GM18858 (cell line): Measurements from ENCODE around the gene THRA.

Experiments
- ATAC-seq: cut with Tn5 transposase; IDR thresholded peaks from one replicate; pipeline ENCODE4 v1.9.1; 2021; ENCODE audit not compliant: unreplicated experiment

Gene THRA

DNA sequence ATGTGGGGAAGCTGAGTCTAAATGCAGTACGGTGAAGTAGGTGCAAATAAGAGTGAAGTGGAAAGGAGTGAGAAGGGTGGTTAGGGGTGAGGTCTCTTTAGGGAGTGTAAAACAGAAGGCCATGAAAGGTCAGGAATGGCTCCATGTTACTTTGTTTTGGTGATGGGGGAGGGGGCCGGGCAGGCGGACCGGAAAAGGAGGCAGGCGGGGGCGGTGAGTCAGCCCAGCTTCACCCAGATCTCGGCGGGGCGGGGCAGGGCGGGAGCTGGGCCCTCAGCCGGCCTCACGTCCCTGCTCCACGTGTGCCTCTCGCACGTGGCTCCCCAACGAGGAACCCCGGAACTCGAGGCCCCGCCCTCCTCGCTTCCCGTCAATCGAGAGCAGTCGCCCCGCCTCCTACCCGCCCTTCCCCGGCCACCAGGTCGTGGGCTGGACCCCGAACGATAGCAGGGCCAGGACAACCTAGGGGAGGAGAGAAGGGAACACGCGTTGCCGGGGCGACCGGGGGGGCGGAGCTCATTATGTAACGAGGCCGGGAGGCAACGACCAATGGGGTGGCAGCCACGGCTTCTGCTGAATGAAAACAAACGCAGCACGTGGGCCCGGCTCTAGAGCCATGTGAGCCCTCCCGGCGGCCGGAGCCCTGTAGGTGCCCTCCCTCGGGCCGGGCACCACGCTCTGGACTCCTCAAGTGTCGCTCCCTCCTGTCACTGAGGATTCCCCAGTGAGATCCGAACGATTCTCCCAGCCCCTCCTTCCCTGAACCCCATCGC, 36.3 kb downstream of the THRA start:
- ATAC-seq = peak; percentile 28

DNA sequence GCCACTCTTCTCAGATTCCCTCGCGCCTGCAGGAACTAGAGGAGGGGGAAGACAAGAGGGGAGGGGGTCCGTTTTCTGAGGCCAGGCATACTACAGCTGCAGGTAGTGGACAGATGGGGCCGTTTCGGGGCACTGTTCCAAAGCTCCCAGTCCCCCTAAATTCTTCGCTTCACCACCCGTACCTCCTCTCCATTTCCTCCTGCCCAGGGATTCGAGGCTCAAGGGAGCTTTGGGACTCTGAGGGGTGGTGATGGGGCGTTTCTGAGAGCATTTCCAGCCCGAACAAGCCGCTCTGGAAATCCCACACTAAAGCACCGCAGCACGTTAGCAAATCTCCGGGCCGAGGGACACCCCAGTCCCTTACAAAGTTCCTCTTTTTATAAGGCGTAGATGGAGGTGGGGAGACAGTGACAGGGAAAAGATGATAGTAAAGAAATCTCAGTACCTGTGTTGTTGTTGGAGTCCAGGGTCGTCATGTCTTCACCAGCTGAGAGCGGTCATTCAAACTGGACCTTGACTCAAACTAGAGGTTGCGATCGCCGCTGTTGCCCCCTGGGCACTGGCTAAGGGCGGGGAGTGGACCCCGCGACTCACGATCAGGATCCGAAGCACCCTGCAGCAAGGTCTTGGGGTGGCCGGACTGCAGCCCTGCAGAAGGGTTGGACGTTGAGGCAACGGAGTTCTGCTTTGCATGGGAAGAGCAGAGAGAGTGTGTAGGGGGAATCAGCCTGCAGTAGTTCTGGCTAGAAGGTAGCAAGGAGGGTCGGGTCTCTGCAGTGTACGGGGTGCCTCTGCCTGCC, 37.1 kb downstream of the THRA start:
- no peak for ATAC-seq

DNA sequence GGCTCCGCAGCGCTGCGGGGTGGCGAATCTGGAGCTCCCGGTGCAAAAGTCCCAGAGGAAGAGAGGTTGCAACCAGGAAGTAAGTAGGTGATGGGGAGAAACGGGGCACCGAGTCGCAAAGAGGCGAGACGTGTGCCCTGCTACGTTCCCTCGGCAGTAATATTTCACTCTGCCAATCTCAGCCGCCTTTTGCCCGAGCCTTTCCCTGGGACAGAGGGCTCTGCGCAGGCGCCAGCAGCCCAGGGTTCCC, 37.6 kb downstream of the THRA start, which contains the start of gene NR1D1:
NR1D1 (minus strand) TSS at position 171 of the 250 bp plus-strand sequence. CDS start 495 bp downstream, outside the sequence.
- no peak for ATAC-seq

DNA sequence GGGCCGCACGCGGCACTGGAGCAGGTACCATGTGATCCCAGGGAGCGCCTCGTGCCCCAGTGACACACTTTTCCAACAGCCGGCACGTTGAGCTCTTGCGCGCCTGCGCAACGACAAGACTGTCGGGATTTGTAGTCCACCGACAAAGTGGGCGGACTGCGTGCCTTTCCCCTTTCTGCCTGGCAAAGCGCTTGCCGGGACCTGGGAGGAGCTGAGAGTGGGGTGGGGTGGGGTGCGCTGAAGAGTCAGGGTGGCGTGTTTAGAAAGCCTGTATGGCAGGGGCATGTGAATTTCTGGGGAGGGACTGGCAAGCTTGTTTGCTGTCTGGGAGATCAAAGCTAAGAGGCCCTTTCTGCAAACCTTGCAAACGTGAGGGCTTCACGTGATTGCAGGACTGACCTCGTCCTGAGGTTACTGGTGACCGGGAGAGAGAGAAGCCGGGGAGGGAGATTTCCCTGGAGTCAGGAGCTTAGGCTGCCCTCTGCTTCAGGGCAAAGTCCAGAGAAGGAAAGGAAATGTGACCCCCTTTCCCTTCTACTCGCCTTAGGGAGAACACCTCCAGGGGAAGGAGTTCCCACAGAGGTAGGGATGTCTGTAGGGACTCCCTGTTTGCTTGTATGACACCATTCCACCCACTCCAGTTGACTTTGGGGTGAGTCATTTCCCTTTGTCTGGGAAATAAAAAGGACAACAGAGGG, 38.1 kb downstream of the THRA start:
- peak; percentile 28 for ATAC-seq

DNA sequence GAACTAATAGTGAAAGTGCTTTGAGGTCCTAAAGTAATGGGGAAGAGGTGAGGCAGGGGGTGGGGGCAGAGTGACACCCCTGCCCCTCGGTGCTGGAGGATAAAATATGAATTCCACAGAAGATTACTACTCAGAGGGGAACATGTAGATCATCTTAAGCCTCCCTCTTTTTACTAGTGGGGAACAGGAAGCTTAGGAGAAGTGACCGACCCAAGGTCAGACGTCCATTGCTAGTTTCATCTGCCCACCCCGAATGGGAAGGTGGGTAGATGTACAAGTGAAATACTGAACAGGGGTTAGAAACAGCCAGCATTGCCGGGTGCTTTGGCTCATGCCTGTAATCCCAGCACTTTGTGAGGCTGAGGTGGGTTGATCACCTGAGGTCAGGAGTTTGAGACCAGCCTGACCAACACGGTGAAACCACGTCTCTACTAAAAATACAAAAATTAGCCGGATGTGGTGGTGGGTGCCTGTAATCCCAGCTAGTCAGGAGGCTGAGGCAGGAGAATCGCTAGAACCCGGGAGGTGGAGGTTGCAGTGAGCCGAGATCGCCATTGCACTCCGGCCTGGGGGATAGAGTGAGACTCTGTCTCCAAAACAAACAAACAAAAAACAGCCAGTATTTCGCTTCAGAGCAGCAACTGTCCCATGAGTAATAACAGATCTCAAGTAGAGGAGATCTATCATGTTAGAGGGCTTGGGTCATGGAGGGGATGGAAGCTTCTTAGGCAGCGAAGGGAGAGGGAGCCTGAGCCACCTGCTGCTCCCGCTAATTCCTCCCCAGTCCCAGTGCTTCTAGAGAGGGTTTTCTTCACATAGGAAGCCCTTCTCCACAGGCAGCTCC, 38.8 kb downstream of the THRA start:
- no peak for ATAC-seq

DNA sequence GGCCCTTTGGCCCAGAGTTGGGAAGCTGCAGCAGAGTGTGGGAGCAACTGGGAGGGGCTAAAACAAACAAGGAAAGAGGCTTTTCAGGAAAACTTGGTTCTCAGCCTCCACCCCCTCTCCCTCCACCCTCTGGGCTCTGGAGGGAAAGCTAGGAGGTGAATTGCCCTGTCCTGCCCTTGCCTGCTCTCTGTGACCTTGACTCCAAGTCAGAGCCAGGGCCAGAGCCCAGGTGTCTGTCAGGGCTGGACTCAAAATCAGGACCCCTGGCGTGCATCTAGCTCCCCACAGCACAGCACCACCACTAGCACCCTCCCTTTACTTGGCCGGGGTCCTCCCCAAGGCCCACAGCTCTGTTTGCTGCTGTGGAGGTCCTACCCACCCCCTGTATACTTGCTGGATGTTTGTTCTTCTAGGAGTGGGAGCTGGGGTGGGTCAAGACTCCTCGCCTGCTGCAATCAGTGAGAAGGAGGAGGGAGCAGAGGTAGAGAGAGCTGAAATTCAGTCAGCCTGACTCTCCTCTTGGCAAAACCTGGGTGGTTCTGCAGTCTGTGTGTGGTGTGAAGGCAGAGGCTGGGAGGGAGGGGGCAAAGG, 40.4 kb downstream of the THRA start:
- no peak for ATAC-seq

DNA sequence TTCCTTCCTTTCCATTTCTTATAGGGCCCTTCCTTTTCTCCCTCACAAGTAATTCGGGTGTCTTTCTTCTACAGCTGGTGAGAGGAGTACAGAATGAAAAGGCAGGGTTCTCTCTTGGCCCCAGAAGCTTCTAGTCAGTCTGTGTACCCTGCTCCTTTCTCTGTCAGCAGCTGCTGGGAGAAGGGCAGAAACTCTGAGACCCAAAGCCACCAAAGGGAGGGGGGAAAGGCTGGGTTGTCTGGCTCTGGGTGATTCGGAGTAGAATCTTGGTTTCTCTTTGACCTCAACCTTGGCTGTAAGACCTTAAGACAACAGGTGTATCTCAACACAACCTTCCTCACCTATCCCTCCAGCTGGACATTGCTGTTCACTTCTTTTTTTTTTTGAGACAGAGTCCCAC, 40.9 kb downstream of the THRA start:
- ATAC-seq = no peak

DNA sequence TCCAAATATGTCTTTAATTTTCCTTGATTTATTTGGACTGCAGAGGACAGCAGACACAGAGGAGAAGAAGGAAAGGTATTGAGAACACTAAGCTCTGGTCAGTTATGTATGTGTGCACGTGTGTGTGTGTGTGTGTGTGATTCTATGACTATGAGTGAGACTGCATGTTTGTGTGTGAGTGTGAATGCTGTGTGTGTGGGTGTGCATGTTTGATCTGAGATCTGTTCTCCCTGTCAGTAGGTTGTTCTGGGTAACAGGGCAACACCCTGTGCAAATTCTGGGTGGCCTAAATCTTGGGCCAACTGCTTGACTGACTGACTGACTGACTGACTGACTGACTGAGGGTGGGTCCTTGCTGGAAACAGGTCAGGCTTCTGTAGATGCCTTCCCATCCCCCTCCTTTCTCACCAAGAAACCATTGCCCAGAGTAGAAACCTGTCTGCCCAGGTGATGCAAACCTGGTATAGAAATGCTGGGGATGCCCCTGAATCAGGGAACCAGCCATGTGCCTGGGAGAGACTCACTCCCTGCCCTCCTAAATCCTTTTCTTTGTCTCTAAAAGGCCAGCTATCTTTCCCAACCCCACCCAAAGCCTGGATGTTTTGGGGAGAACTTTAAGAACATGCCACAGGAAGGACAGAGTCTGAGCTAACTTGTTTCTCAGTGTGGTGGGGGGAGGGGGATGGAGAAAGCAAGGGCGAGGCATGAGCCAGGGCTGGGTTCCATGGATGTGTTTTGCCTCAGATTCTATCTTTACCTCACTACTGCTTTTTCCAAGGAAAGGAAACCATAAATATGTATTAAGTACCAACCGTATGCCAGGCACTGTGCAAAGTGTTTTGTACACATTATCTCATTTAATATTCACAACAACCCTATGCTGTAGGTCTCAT, 42.1 kb downstream of the THRA start:
- ATAC-seq = no peak

DNA sequence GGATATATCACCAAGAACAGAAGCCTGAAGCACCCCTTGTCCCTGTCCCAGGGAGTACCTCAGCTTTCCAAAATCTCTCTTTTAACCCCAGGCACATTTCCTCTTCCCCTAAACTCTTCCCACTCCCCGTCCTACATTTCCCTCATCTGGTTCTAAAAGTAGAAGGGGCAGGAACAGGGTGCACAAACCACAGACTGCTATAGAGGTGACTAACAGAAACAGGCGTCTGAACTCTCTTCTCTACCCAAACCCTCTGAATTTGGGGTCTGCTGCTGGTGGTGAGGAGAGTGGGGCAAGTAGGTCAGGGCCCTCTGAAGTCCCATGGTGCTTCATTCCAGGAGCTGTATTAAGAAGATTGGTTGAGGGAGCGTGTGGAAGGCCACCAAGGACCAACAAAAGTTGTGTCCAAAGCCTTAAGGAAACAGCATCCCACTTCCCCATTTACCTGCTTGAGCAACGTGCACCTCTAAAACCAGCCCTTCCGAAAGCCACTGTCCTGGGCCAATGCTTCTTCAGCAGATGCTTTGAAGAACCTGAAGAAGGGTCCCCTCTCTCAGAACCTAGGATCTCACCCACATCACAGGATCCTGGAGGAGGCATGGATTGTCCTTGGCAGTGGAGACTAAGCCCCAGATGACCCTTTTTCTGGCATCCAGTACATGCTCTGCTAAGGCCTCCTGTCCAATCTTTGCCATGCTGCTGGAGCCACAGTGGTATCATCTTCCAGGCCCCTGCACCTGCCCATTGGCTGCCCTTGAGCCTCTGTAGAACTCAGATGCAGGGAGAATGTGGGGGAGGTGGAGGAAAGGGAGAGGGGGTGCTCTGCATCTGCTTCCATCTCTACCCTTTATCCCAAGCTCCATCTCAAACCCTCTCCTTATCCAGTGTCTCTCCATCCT, 43.3 kb downstream of the THRA start:
- ATAC-seq = no peak

DNA sequence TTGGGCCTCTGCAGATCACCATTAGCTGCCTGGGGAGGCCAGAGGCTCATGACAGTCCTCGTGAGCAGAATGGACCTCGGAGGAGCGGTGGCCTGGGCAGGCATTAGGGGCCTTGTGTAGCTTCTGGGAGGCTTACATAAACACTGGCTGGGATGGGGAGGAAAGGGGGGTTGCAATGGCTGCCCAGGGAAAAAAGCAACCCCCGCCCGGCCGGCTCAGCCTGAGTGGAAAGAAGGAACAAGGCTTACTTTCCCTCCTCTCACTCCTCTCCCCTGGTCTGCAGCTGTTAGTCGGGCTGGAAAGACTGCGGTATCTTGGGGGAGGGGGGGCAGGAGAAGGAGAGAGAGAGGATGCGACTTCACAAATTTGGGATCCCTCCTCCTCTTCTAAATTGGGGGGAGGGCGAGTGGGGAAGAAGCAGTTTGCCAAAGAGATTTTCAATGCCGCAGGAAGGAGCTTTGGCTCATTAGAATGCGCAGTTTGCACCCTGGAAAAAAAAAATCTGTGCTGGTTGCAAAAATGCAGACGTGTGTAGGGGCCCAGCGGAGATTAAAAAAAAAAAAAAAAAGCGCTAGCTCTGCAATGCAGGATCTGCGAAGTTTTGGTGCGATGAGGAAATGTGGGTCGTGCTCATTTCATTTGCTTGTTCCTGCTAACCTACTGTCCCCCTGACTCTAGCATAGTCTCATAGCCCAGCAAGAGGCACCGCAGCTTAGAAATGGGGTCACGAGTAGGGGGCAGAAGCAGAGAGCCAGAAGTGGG, 44.2 kb downstream of the THRA start:
- ATAC-seq = no peak

DNA sequence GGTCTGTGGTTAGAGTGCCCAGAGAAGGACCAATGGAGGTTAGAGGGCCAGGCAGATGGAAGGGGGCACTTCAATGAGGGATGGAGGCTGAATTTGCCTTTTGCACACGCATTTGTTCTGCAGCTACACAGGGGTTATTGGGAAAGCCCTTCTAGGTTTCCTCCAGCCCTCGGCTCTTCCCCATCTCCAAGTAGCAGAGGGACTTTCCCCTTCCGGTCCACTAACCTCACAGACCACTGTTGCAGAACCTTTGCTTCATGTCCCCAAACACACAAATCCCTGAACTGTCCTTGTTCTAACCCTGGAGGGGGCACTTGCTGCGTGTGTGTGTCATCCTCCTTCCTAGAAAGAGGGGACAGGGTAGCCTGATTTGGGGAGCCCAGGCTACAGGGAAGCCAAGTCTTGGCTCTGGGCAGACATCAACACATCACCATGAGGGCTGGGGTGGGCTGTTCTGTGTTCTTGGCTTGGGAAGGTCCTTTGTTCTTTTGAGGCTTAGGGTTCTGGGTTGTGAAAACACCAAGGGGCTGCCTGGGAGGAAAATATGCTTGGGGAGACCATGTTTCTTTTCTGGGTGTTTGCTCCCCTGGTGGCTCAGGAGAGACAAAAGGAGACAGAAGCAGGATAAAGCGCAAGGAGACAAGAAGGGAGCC, 44.9 kb downstream of the THRA start:
- ATAC-seq = no peak

DNA sequence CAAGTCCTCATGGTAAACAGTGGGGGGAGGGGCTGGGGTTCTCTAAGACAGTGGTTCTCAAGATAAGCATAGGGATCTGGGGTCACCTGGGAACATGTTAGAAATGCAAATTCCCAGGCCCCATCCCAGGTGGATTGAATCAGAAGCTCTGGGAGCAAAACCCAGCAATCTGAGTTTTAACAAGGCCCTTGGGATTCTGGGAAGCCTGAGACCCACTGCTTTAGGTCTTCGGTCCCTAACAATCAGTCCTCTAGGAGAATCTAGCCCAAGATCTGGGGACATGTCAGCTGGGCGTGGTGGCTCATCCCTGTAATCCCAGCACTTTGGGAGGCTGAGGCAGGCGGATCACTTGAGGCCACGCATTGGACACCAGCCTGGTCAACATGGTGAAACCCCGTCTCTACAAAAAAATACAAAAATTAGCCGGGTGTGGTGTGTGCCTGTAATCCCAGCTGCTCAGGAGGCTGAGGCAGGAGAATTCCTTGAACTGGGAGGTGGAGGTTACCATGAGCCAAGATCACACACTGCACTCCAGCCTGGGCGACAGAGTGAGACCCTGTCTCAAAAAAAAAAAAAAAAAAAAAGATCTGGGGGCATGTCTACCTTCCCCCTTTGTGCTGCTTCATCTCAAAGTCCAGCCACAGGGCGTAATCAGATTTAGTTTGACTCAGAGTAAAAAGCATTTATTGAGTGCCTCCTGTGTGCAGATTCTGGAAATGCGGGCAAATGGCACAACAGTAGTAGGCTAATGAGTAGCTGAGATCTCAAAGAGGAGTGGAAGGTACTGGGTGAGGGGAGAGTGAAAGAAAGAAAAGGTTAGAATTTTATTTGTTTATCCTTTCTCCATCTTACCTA, 46.4 kb downstream of the THRA start:
- ATAC-seq = no peak

DNA sequence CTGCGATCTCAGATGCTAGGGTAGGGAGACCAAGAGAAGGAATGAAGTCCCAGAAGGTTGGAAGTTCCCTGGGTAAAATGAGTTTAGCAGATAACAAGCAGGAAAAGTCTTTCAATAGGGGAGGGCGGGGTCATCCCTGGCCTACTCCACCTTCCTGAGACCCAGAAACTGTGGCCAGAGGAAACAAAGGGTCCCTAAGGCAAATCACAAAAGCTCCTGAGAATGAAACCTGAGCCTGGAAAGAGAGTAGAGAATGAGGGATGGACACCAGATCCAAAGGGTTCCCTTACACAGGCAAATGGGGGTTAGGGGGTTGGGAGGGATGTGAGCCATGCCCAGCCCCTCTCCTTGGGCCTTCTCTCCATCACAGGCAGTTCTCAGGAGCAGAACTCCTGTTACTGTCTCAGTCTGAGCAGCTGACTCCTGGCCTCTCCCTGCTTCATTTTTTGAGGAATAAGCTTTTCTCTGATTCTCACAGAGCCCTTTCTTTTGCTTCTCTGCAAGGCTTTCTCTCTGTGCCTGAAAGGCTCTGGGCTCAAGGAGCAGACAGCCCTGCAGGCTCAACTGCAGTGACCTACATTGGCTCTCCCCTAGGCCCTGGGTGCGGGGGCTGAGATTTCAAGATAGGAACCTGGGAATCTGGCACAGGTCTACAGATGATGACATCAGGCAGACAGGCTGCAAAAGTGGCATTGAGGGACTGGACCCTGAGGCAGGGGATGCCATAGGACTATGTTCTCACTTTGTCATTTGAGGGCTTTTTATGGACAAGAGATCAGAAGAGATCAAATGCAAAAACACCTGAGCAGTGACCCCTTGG, 47.5 kb downstream of the THRA start:
- no peak for ATAC-seq

DNA sequence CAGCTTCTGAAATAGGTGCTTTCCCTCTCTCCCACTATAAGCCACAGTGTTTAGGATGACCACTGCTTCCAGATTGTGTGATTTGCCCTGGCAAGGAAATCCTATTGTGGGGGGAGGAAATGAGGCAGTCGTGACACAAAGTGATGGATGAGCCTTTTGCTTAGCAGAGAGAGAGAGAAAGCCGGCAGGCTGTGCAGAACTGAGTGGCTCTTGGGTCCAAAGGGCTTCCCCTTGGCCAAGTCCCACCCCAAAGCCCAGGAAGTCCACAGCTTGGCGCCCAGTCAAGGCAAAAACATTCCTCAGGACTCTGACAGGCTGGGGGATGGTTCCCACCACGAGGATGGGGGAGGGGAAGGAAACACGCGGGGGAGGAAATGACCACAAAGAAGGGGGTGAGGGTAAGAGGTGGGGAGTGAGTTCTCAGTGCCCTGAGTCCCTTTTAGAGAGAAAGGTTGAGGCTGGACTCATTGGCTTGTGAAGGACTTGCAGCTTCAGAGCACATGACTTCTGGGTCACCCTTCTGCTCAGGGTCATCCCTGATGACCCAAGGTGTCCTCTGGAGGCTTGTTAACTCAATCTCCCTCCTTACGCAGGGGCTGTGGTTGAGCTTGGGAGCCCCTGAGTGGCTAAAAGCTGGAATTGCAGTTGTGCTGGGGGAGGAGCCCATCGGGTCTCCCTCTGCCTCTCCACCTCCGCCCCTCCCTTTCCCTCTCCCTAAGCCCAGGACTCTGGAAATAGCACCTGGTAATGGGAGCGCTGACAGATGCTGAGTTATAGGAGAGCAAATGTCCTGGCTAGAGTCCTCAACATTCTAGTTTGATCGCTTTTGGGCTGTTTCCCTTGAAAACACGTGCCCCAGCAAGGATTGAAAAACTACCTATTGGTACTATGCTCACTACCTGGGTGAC, 48.7 kb downstream of the THRA start:
- ATAC-seq = peak; percentile 46
